ENCODE data around the gene ST6GALNAC2.

The ST6GALNAC2 gene

GRCh38 chr17:76532072-76532651 lies 53.5 kb downstream of the ST6GALNAC2 start:
- Histone ChIP-seq H3K27me3 (peaks cover 62% of the 10 kb centered on the region), H3K9me3 (no peaks in the 10 kb centered on the region), H3K27ac (no peak overlapping the region), H3K4me3 (ENCODE audit: low read depth in 1 of 2, low read length in 1 of 2) (no peak overlapping the region), H3K4me1 (ENCODE audit: control insufficient read depth in 1 of 2, insufficient read depth in 1 of 2, low read depth in 1 of 2, low read length in 1 of 2) (peaks cover 5 to 12% of the 10 kb centered on the region in 2 experiments), H3K36me3 (no peaks in the 10 kb centered on the region)
- no peak for TF ChIP-seq CTCF (IDR thresholded peaks at IDR 0.05)

GRCh38 chr17:76531486-76532038 lies 54.1 kb downstream of the ST6GALNAC2 start:
- Histone ChIP-seq H3K4me3 (ENCODE audit: low read depth in 1 of 2, low read length in 1 of 2) (no peak overlapping the region), H3K4me1 (ENCODE audit: control insufficient read depth in 1 of 2, insufficient read depth in 1 of 2, low read depth in 1 of 2, low read length in 1 of 2) (peaks cover 5 to 12% of the 10 kb centered on the region in 2 experiments), H3K9me3 (no peaks in the 10 kb centered on the region), H3K27ac (no peak overlapping the region), H3K27me3 (peaks cover 60% of the 10 kb centered on the region), H3K36me3 (no peaks in the 10 kb centered on the region)
- TF ChIP-seq CTCF (IDR thresholded peaks at IDR 0.05): no peak

- no peaks in the 10 kb centered on the region for H3K36me3 ChIP-seq
- no peak for TF ChIP-seq CTCF (IDR thresholded peaks at IDR 0.05)
- no peaks in the 10 kb centered on the region for H3K9me3 ChIP-seq
- H3K4me3 ChIP-seq (ENCODE audit: low read depth in 1 of 2, low read length in 1 of 2): no peak overlapping the region
- peaks cover 54% of the 10 kb centered on the region for H3K27me3 ChIP-seq
- no peak overlapping the region for H3K27ac ChIP-seq
- peaks cover 5 to 12% of the 10 kb centered on the region in 2 experiments for H3K4me1 ChIP-seq (ENCODE audit: control insufficient read depth in 1 of 2, insufficient read depth in 1 of 2, low read depth in 1 of 2, low read length in 1 of 2)
Measured at GRCh38 chr17:76530811-76531485, 54.7 kb downstream of the ST6GALNAC2 start.

- no peaks in the 10 kb centered on the region for H3K36me3 ChIP-seq
- H3K9me3 ChIP-seq: no peaks in the 10 kb centered on the region
- H3K27ac ChIP-seq: no peak overlapping the region
- peaks cover 47% of the 10 kb centered on the region for H3K27me3 ChIP-seq
- peaks cover 5 to 12% of the 10 kb centered on the region in 2 experiments for H3K4me1 ChIP-seq (ENCODE audit: control insufficient read depth in 1 of 2, insufficient read depth in 1 of 2, low read depth in 1 of 2, low read length in 1 of 2)
- no peak for TF ChIP-seq CTCF (IDR thresholded peaks at IDR 0.05)
- no peak overlapping the region for H3K4me3 ChIP-seq (ENCODE audit: low read depth in 1 of 2, low read length in 1 of 2)
Measured at GRCh38 chr17:76530095-76530723, 55.5 kb downstream of the ST6GALNAC2 start.

GRCh38 chr17:76529224-76530094 lies 56.2 kb downstream of the ST6GALNAC2 start:
- TF ChIP-seq CTCF (IDR thresholded peaks at IDR 0.05): no peak
- Histone ChIP-seq H3K4me1 (ENCODE audit: control insufficient read depth in 1 of 2, insufficient read depth in 1 of 2, low read depth in 1 of 2, low read length in 1 of 2) (peaks cover 5 to 12% of the 10 kb centered on the region in 2 experiments), H3K27me3 (peaks cover 40% of the 10 kb centered on the region), H3K27ac (no peak overlapping the region), H3K4me3 (ENCODE audit: low read depth in 1 of 2, low read length in 1 of 2) (no peak overlapping the region), H3K36me3 (no peaks in the 10 kb centered on the region), H3K9me3 (no peaks in the 10 kb centered on the region)
